H9 (cell line): ENCODE results near the gene MBNL1. TPM values are rescaled to one million over a fixed set of nuclear protein-coding genes. Genes with fewer than 3 reads are reported as not detected.

Experiments used
- DNase-seq: peaks from one replicate; pipeline ENCODE4 v3.0.0-alpha.2; 2017
- H2AFZ ChIP-seq: one replicate; pipeline ENCODE4 v1.6.1; 2013; ENCODE audit warnings: mild to moderate bottlenecking, low read length, control low read depth, moderate library complexity
- H2AK5ac ChIP-seq: 2 replicates; pipeline ENCODE4 v1.6.1; 2013; ENCODE audit warnings: low read length, control low read depth, mixed read lengths; ENCODE audit not compliant: insufficient read length
- H2BK120ac ChIP-seq: one replicate; pipeline ENCODE4 v1.6.1; 2013; ENCODE audit warnings: low read depth, mild to moderate bottlenecking, low read length, control low read depth, inconsistent platforms; ENCODE audit not compliant: poor library complexity, severe bottlenecking
- H2BK12ac ChIP-seq: 2 replicates; pipeline ENCODE4 v1.6.1; 2013; ENCODE audit warnings: low read length, control low read depth, mixed read lengths, low read depth; ENCODE audit not compliant: insufficient read length
- H2BK15ac ChIP-seq: 2 replicates; pipeline ENCODE4 v1.6.1; 2013; ENCODE audit warnings: low read depth, low read length, control low read depth
- H2BK20ac ChIP-seq: one replicate; pipeline ENCODE4 v1.6.1; 2013; ENCODE audit warnings: low read depth, mild to moderate bottlenecking, low read length, control low read depth, inconsistent platforms; ENCODE audit not compliant: poor library complexity, severe bottlenecking
- H2BK5ac ChIP-seq: 2 replicates; pipeline ENCODE4 v1.6.1; 2013; ENCODE audit warnings: low read length, control low read depth, mixed read lengths; ENCODE audit not compliant: insufficient read length
- H3K14ac ChIP-seq: 2 replicates; pipeline ENCODE4 v1.6.1; 2013; ENCODE audit warnings: low read length, control low read depth; ENCODE audit not compliant: insufficient read depth
- H3K18ac ChIP-seq: 2 replicates; pipeline ENCODE4 v1.6.1; 2013; ENCODE audit warnings: low read depth, mild to moderate bottlenecking, mixed read lengths, low read length, control low read depth; ENCODE audit not compliant: insufficient read length
- H3K23ac ChIP-seq: 2 replicates; pipeline ENCODE4 v1.6.1; 2013; ENCODE audit warnings: low read length, control low read depth, mixed read lengths, low read depth; ENCODE audit not compliant: insufficient read length
- H3K23me2 ChIP-seq: 2 replicates; pipeline ENCODE4 v1.6.1; 2013; ENCODE audit warnings: low read depth, mild to moderate bottlenecking, mixed read lengths, low read length, control low read depth; ENCODE audit not compliant: insufficient read length, poor library complexity, severe bottlenecking
- H3K27ac ChIP-seq: 2 replicates; pipeline ENCODE4 v1.5.1; 2013; ENCODE audit warnings: low read length, control low read depth, mixed read lengths, low read depth; ENCODE audit not compliant: insufficient read length
- H3K27me3 ChIP-seq: 2 replicates; pipeline ENCODE4 v1.6.1; 2013; ENCODE audit warnings: low read length, control low read depth, inconsistent platforms; ENCODE audit not compliant: insufficient read depth
- H3K4ac ChIP-seq: 2 replicates; pipeline ENCODE4 v1.6.1; 2013; ENCODE audit warnings: low read depth, mild to moderate bottlenecking, control low read depth, inconsistent platforms, low read length, moderate library complexity
- H3K4me1 ChIP-seq: 2 replicates; pipeline ENCODE4 v1.6.1; 2013; ENCODE audit warnings: low read length, control low read depth, inconsistent platforms; ENCODE audit not compliant: insufficient read depth
- H3K4me2 ChIP-seq: 2 replicates; pipeline ENCODE4 v1.6.1; 2013; ENCODE audit warnings: low read length, control low read depth, mixed read lengths; ENCODE audit not compliant: insufficient read length, insufficient read depth
- H3K56ac ChIP-seq: 2 replicates; pipeline ENCODE4 v1.6.1; 2013; ENCODE audit warnings: low read depth, mild to moderate bottlenecking, mixed read lengths, low read length, control low read depth; ENCODE audit not compliant: insufficient read length
- H3K79me1 ChIP-seq: 2 replicates; pipeline ENCODE4 v1.6.1; 2013; ENCODE audit warnings: low read depth, mild to moderate bottlenecking, moderate library complexity, low read length, control low read depth, inconsistent platforms; ENCODE audit not compliant: insufficient read depth, poor library complexity, severe bottlenecking
- H3K79me2 ChIP-seq: 2 replicates; pipeline ENCODE4 v1.6.1; 2013; ENCODE audit warnings: low read length, control low read depth, inconsistent platforms; ENCODE audit not compliant: insufficient read depth
- H3K9ac ChIP-seq: 2 replicates; pipeline ENCODE4 v1.6.1; 2013; ENCODE audit warnings: low read length, control low read depth, mixed read lengths; ENCODE audit not compliant: insufficient read length; ENCODE audit errors: extremely low read depth
- H3K9me3 ChIP-seq: one replicate; pipeline ENCODE4 v1.6.1; 2013; ENCODE audit warnings: low read depth, low read length, inconsistent platforms; ENCODE audit not compliant: control insufficient read depth
- H3T11ph ChIP-seq: one replicate; pipeline ENCODE4 v1.6.1; 2013; ENCODE audit warnings: mild to moderate bottlenecking, low read length, control low read depth, inconsistent platforms
- H4K20me1 ChIP-seq: one replicate; pipeline ENCODE4 v1.6.1; 2013; ENCODE audit not compliant: control insufficient read depth, insufficient read length, insufficient read depth
- H4K5ac ChIP-seq: 2 replicates; pipeline ENCODE4 v1.6.1; 2013; ENCODE audit warnings: low read depth, mild to moderate bottlenecking, mixed read lengths, low read length, control low read depth; ENCODE audit not compliant: insufficient read length
- H4K8ac ChIP-seq: replicated peaks from 2 replicates; pipeline ENCODE4 v1.6.1; 2013; ENCODE audit warnings: low read length, control low read depth, mixed read lengths, low read depth; ENCODE audit not compliant: insufficient read length
- H4K91ac ChIP-seq: 2 replicates; pipeline ENCODE4 v1.6.1; 2013; ENCODE audit warnings: low read depth, mild to moderate bottlenecking, moderate library complexity, mixed read lengths, low read length, control low read depth; ENCODE audit not compliant: insufficient read length
- H3K27ac Mint-ChIP-seq, 3 experiments: 2 replicates in 2 of 3; 3 replicates in 1 of 3; pipeline ENCODE4 v1.8.0; 2020 to 2021; ENCODE audit warnings: mixed read lengths in 3 of 3, mild to moderate bottlenecking in 1 of 3, moderate library complexity in 1 of 3
- H3K27me3 Mint-ChIP-seq: 2 replicates; pipeline ENCODE4 v1.8.0; 2021; ENCODE audit warnings: low read depth, mild to moderate bottlenecking, moderate library complexity, mixed read lengths
- H3K36me3 Mint-ChIP-seq, 3 experiments: 2 replicates in 2 of 3; 3 replicates in 1 of 3; pipeline ENCODE4 v1.8.0; 2020 to 2021; ENCODE audit warnings: low read depth in 3 of 3, mixed read lengths in 3 of 3; ENCODE audit not compliant: insufficient read depth in 1 of 3
- H3K4me1 Mint-ChIP-seq, 2 experiments: 2 replicates each; pipeline ENCODE4 v1.8.0; 2020; ENCODE audit warnings: mixed read lengths in 2 of 2
- H3K4me3 Mint-ChIP-seq, 2 experiments: 2 replicates in 1 of 2; 3 replicates in 1 of 2; pipeline ENCODE4 v1.8.0; 2020 to 2021; ENCODE audit warnings: mild to moderate bottlenecking in 2 of 2, mixed read lengths in 2 of 2, moderate library complexity in 1 of 2
- H3K9me3 Mint-ChIP-seq, 2 experiments: 2 replicates in 1 of 2; 3 replicates in 1 of 2; pipeline ENCODE4 v1.8.0; 2020; ENCODE audit warnings: mild to moderate bottlenecking in 2 of 2, mixed read lengths in 2 of 2, moderate library complexity in 1 of 2
- CTCF ChIP-seq: fragments of 200-600 bp; sonication (generic); conservative IDR thresholded peaks from 3 replicates; pipeline ENCODE4 v1.8.0; 2021; ENCODE audit warnings: antibody characterized with exemption, mild to moderate bottlenecking
- WGBS: extraction: QIAGEN DNeasy Blood & Tissue Kit; methylation state at CpG from one replicate; pipeline ENCODE4 v1.1.7; 2013; ENCODE audit warnings: missing lambda C conversion rate, low lambda C conversion rate, mixed read lengths; ENCODE audit not compliant: insufficient read length; ENCODE audit errors: extremely low coverage; 5-methylcytosine and 5-hydroxymethylcytosine counted together
- total RNA-seq: library from RNA; stranded (reverse); gene quantifications from 2 replicates; pipeline ENCODE4 v1.2.1, GENCODE V29; 2021

Gene MBNL1
- total RNA-seq, 1 experiment from 2014 or later = 14.9 TPM

- no peak overlapping the region for H2AFZ ChIP-seq
- no peak overlapping the region for H2BK15ac ChIP-seq
- no peaks in the 10 kb centered on the region for H3K79me1 ChIP-seq
- H3K23ac ChIP-seq = no peak overlapping the region
- no peak overlapping the region for H3K4ac ChIP-seq
- no CpG with 5 or more reads among the region's 1 CpG for whole genome bisulfite sequencing
- H3K4me2 ChIP-seq = no peak overlapping the region
- H2BK12ac ChIP-seq = no peak overlapping the region
- no peak overlapping the region for H3K56ac ChIP-seq
- no peak overlapping the region for H4K5ac ChIP-seq
- Mint-ChIP-seq H3K9me3 (peaks cover 14 to 22% of the 10 kb centered on the region in 2 experiments), H3K4me3 (no peak overlapping the region), H3K4me1 (peaks cover 0 to 8% of the 10 kb centered on the region in 2 experiments; a peak in 2 of 4 replicates), H3K27ac (no peak overlapping the region), H3K27me3 (no peaks in the 10 kb centered on the region), H3K36me3 (peaks cover 0 to 18% (median 10%) of the 10 kb centered on the region in 3 experiments; a peak in 5 of 7 replicates)
- H2AK5ac ChIP-seq = no peak overlapping the region
- H3T11ph ChIP-seq = no peak overlapping the region
- H2BK20ac ChIP-seq = no peak overlapping the region
- no peaks in the 10 kb centered on the region for H4K20me1 ChIP-seq
- H3K27ac ChIP-seq = no peak overlapping the region
- H4K8ac ChIP-seq = no peak overlapping the region
- no peak overlapping the region for H4K91ac ChIP-seq
- H3K4me1 ChIP-seq = no peaks in the 10 kb centered on the region
- no peak for DNase-seq
- no peaks in the 10 kb centered on the region for H3K9me3 ChIP-seq
- H3K9ac ChIP-seq = no peak overlapping the region
- no peaks in the 10 kb centered on the region for H3K23me2 ChIP-seq
- no peaks in the 10 kb centered on the region for H3K79me2 ChIP-seq
- no peak overlapping the region for H3K18ac ChIP-seq
- TF ChIP-seq CTCF = no peak
- no peaks in the 10 kb centered on the region for H3K27me3 ChIP-seq
- H2BK120ac ChIP-seq = no peak overlapping the region
- H3K14ac ChIP-seq = no peak overlapping the region
- H2BK5ac ChIP-seq = no peak overlapping the region
Observed at GRCh38 chr3:152486364-152486763, 217.6 kb downstream of the MBNL1 start.
